HepG2 (cell line): ENCODE results near the gene TADA3. TPM values are rescaled to one million over a fixed set of nuclear protein-coding genes. Genes with fewer than 3 reads are reported as not detected.

Experiments
- ASH2L ChIP-seq: fragments of 300-600, 200-600 bp; sonication (generic); IDR thresholded peaks from 2 replicates; pipeline ENCODE4 v1.7.0; 2017; ENCODE audit warnings: low read depth, mild to moderate bottlenecking, moderate library complexity, mixed read lengths, low read length; ENCODE audit not compliant: insufficient read length
- CBFB ChIP-seq: sonication (generic); formaldehyde crosslinking; IDR thresholded peaks from 2 replicates; pipeline ENCODE4 v1.4.0; 2020; ENCODE audit warnings: missing genetic modification reagents
- CHD4 ChIP-seq: fragments of 200-600 bp; sonication (generic); IDR thresholded peaks from 2 replicates; pipeline ENCODE4 v1.7.0; 2017; ENCODE audit warnings: mild to moderate bottlenecking, low read length, borderline replicate concordance
- MIER3 ChIP-seq: IDR thresholded peaks from 2 replicates; pipeline ENCODE4 v1.6.1; 2016; ENCODE audit warnings: missing compliant biosample characterization, borderline replicate concordance
- PPARG ChIP-seq: conservative IDR thresholded peaks from 2 replicates; pipeline ENCODE4 v1.6.1; 2016; ENCODE audit warnings: missing biosample characterization, missing genetic modification reagents
- RORA ChIP-seq: sonication (generic); formaldehyde crosslinking; IDR thresholded peaks from 2 replicates; pipeline ENCODE4 v1.5.0; 2020; ENCODE audit warnings: mild to moderate bottlenecking, missing genetic modification reagents, moderate library complexity
- SMAD1 ChIP-seq: sonication (generic); formaldehyde crosslinking; IDR thresholded peaks from 2 replicates; pipeline ENCODE4 v1.4.0; 2020; ENCODE audit warnings: missing genetic modification reagents, low read depth, mild to moderate bottlenecking, borderline replicate concordance
- SMYD3 ChIP-seq: sonication (generic); formaldehyde crosslinking; IDR thresholded peaks from 2 replicates; pipeline ENCODE4 v1.8.1; 2023; ENCODE audit warnings: mild to moderate bottlenecking, missing genetic modification reagents
- ZNF253 ChIP-seq: sonication (generic); formaldehyde crosslinking; IDR thresholded peaks from 2 replicates; pipeline ENCODE4 v1.8.0; 2022; ENCODE audit warnings: mild to moderate bottlenecking, missing genetic modification reagents, borderline replicate concordance
- ZNF350 ChIP-seq: sonication (generic); formaldehyde crosslinking; IDR thresholded peaks from 2 replicates; pipeline ENCODE4 v1.4.0; 2020; ENCODE audit warnings: mild to moderate bottlenecking, low read depth, missing genetic modification reagents, borderline replicate concordance
- ZNF558 ChIP-seq: sonication (generic); formaldehyde crosslinking; IDR thresholded peaks from 2 replicates; pipeline ENCODE4 v1.9.0; 2022; ENCODE audit warnings: mild to moderate bottlenecking, missing genetic modification reagents, borderline replicate concordance
- ZNF597 ChIP-seq: sonication (generic); formaldehyde crosslinking; IDR thresholded peaks from 2 replicates; pipeline ENCODE4 v1.5.0; 2020; ENCODE audit warnings: missing genetic modification reagents
- polyA plus RNA-seq, 8 experiments: library from polyadenylated mRNA; depleted of rRNA in 3 of 8; stranded (reverse) in 7 of 8; unstranded in 1 of 8; fragments of >200 nt; fragmentation: Illumina TruSeq in 4 of 8; extraction: Trizol in 4 of 8; gene quantifications; 2 replicates each; pipeline versions ENCODE4 v1.2.1 to v1.2.3, GENCODE V29; 2011 to 2016; ENCODE audit warnings: low read depth in 4 of 8, missing spikeins in 1 of 8, mixed read lengths in 1 of 8; ENCODE audit not compliant: insufficient read depth in 1 of 8
- total RNA-seq, 5 experiments: library from RNA; depleted of rRNA; stranded (reverse); fragments of >200 nt; fragmentation: Illumina TruSeq; extraction: Trizol; gene quantifications; 2 replicates each; pipeline ENCODE4 v1.2.3, GENCODE V29; 2016; ENCODE audit warnings: low read depth in 1 of 5
- TF ChIP-seq, protein P1 (sequence below): IDR thresholded peaks from 2 replicates; pipeline ENCODE4 v1.6.1; 2012; ENCODE audit warnings: low read depth, low read length, improper control_type of control experiment
- TF ChIP-seq, protein P2 (sequence below): sonication (generic); formaldehyde crosslinking; IDR thresholded peaks from 2 replicates; pipeline ENCODE4 v1.8.0; 2022; ENCODE audit warnings: mild to moderate bottlenecking, missing genetic modification reagents
- TF ChIP-seq, protein P3 (sequence below): sonication (generic); formaldehyde crosslinking; IDR thresholded peaks from 2 replicates; pipeline ENCODE4 v1.4.0; 2020; ENCODE audit warnings: missing genetic modification reagents
- TF ChIP-seq, protein P4 (sequence below): IDR thresholded peaks from 2 replicates; pipeline ENCODE4 v1.6.1; 2016; ENCODE audit warnings: mild to moderate bottlenecking, missing biosample characterization, missing genetic modification reagents
- TF ChIP-seq, protein P5 (sequence below): sonication (generic); formaldehyde crosslinking; IDR thresholded peaks from 2 replicates; pipeline ENCODE4 v1.5.0; 2020; ENCODE audit warnings: missing genetic modification reagents

TADA3 gene
- total and polyA plus RNA-seq, 2 of the 13 experiments (the other 11 are each of a cell fraction or from before 2014, with no cell fraction given): 32.1 to 37.1 TPM

DNA sequence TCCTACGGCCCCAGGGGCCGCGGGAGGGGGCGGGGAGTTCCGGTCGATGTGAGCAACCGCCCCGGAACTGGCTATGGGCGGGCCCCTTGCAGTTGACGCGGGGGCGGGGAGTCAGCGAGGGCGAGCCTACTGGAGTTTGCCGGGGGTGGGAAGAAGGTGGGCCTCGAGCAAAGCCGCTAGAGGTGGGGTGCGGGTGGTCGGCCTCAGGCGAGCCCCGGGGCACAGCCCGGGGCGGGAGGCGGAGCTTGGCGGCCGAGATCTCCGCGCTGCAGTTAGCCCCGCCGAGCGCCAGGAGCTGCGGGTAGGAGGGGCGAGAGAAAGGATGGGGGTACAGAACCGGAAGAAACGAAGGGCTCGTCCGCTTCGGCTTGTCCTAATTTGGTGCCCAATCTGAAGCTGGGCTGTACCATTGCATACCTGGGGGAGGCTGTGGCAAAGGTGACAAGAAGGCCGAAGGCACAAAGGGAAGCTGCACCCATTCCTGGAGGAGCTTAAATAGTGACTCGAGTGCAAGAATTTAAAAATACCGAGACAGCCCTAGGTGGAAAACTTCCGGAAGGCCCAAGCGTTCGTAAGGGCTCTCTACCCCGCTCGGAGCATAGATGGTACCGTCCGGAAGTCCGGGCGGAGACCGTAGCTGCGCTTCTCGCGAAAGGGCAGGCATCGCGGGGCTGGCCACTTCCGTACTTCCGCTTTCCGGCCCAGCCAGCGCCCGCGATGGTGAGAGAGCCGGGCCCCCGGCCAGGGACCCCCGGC, at the start of gene TADA3, which contains the start of gene ARPC4 (continued):
- TF ChIP-seq ASH2L (peak; percentile 84), RORA (CRISPR knock-in tag) (no peak), SMAD1 (CRISPR knock-in tag) (no peak; the same call in 1 of the 2 replicates), ZNF597 (CRISPR knock-in tag) (no peak), ZNF558 (CRISPR knock-in tag) (0 out of 2 replicates have a peak, but pooled peaks have one; percentile 1), PPARG (peak; percentile 62; the same call in 1 of the 2 replicates), CHD4 (no peak), CBFB (CRISPR knock-in tag) (peak; percentile 22; the same call in 1 of the 2 replicates), ZNF253 (CRISPR knock-in tag) (no peak), MIER3 (CRISPR knock-in tag) (no peak), ZNF350 (CRISPR knock-in tag) (peak; percentile 36; the same call in 1 of the 2 replicates), SMYD3 (CRISPR knock-in tag) (no peak)
- TF ChIP-seq, protein P1, sequence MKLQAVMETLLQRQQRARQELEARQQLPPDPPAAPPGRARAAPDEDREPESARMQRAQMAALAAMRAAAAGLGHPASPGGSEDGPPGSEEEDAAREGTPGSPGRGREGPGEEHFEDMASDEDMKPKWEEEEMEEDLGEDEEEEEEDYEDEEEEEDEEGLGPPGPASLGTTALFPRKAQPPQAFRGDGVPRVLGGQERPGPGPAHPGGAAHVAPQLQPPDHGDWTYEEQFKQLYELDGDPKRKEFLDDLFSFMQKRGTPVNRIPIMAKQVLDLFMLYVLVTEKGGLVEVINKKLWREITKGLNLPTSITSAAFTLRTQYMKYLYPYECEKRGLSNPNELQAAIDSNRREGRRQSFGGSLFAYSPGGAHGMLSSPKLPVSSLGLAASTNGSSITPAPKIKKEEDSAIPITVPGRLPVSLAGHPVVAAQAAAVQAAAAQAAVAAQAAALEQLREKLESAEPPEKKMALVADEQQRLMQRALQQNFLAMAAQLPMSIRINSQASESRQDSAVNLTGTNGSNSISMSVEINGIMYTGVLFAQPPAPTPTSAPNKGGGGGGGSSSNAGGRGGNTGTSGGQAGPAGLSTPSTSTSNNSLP: no peak
- TF ChIP-seq, protein P2, sequence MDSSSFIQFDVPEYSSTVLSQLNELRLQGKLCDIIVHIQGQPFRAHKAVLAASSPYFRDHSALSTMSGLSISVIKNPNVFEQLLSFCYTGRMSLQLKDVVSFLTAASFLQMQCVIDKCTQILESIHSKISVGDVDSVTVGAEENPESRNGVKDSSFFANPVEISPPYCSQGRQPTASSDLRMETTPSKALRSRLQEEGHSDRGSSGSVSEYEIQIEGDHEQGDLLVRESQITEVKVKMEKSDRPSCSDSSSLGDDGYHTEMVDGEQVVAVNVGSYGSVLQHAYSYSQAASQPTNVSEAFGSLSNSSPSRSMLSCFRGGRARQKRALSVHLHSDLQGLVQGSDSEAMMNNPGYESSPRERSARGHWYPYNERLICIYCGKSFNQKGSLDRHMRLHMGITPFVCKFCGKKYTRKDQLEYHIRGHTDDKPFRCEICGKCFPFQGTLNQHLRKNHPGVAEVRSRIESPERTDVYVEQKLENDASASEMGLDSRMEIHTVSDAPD (CRISPR knock-in tag): 0 out of 2 replicates have a peak, but pooled peaks have one; percentile 51
- TF ChIP-seq, protein P3, sequence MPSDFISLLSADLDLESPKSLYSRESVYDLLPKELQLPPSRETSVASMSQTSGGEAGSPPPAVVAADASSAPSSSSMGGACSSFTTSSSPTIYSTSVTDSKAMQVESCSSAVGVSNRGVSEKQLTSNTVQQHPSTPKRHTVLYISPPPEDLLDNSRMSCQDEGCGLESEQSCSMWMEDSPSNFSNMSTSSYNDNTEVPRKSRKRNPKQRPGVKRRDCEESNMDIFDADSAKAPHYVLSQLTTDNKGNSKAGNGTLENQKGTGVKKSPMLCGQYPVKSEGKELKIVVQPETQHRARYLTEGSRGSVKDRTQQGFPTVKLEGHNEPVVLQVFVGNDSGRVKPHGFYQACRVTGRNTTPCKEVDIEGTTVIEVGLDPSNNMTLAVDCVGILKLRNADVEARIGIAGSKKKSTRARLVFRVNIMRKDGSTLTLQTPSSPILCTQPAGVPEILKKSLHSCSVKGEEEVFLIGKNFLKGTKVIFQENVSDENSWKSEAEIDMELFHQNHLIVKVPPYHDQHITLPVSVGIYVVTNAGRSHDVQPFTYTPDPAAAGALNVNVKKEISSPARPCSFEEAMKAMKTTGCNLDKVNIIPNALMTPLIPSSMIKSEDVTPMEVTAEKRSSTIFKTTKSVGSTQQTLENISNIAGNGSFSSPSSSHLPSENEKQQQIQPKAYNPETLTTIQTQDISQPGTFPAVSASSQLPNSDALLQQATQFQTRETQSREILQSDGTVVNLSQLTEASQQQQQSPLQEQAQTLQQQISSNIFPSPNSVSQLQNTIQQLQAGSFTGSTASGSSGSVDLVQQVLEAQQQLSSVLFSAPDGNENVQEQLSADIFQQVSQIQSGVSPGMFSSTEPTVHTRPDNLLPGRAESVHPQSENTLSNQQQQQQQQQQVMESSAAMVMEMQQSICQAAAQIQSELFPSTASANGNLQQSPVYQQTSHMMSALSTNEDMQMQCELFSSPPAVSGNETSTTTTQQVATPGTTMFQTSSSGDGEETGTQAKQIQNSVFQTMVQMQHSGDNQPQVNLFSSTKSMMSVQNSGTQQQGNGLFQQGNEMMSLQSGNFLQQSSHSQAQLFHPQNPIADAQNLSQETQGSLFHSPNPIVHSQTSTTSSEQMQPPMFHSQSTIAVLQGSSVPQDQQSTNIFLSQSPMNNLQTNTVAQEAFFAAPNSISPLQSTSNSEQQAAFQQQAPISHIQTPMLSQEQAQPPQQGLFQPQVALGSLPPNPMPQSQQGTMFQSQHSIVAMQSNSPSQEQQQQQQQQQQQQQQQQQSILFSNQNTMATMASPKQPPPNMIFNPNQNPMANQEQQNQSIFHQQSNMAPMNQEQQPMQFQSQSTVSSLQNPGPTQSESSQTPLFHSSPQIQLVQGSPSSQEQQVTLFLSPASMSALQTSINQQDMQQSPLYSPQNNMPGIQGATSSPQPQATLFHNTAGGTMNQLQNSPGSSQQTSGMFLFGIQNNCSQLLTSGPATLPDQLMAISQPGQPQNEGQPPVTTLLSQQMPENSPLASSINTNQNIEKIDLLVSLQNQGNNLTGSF (CRISPR knock-in tag): no peak
- TF ChIP-seq, protein P4, sequence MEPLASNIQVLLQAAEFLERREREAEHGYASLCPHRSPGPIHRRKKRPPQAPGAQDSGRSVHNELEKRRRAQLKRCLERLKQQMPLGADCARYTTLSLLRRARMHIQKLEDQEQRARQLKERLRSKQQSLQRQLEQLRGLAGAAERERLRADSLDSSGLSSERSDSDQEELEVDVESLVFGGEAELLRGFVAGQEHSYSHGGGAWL (CRISPR knock-in tag): peak; percentile 33; the same call in 1 of the 2 replicates
- TF ChIP-seq, protein P5, sequence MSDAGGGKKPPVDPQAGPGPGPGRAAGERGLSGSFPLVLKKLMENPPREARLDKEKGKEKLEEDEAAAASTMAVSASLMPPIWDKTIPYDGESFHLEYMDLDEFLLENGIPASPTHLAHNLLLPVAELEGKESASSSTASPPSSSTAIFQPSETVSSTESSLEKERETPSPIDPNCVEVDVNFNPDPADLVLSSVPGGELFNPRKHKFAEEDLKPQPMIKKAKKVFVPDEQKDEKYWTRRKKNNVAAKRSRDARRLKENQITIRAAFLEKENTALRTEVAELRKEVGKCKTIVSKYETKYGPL (CRISPR knock-in tag): no peak
